GM19455 (cell line): ENCODE data around the gene NPR1.
"Not testable (repeated sequence)": the region's sequence is repeated elsewhere in the genome, so short reads cannot be mapped to it uniquely, and the experiment has no call there.

Source experiments
- ATAC-seq: cut with Tn5 transposase; IDR thresholded peaks from one replicate; pipeline ENCODE4 v1.9.1; 2021; ENCODE audit not compliant: unreplicated experiment

The NPR1 gene

DNA sequence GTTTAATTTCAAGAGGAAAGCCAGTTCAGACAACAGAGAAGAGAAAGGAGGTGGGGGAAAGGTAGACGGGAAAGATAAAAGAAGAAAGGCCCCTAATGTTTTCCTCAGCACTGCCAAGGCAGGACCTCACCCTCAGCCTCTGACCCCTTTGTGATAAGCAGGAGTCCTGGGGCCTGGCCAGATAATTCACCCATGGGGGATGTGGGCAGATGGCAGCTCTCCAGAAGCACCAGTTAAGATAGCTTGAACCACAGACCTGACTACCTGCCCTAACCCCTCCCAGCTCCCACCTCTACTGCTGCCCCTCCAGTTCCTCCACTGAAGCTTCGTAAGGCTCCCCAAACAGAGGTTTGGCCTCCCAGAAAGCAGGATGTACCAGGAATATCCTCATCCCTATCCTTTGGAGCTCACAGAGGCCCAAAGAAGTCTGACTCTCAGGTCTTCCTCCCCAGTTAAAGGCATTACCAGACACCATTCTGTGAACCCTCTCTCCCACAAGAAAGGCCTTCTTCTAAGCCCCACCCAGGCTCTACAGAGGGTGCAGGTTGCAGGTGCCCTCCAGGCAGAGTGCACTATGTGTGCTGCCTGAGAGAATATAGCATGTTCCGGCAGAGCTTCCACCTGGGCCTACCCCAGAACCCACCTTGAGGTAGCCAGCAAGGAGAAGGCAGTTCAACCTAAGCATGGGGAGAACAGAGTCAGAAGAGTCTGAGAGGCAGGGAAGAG lies 29.2 kb upstream of the NPR1 start:
- no peak for ATAC-seq

DNA sequence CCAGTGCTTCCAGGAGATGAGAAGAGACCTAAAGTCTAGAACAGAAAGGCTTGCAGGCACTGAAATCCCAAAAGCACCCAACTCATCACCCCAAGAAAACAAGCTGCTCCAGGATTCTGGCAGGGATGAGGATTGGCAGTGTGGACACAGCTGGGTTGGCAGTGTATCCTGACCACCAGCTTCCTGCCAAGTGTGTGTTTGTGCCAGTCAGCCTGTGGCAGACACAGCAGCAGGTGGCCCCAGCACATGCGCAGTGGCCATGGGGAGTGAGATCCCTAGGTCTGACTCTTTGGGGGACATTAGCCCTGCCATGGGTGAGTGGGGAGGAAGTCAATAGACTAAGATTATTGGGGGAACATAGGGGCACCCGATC lies 28.6 kb upstream of the NPR1 start:
- no peak for ATAC-seq

- ATAC-seq, result no peak
Measured at GRCh38 chr1:153651771-153652170, 26.7 kb upstream of the NPR1 start.

DNA sequence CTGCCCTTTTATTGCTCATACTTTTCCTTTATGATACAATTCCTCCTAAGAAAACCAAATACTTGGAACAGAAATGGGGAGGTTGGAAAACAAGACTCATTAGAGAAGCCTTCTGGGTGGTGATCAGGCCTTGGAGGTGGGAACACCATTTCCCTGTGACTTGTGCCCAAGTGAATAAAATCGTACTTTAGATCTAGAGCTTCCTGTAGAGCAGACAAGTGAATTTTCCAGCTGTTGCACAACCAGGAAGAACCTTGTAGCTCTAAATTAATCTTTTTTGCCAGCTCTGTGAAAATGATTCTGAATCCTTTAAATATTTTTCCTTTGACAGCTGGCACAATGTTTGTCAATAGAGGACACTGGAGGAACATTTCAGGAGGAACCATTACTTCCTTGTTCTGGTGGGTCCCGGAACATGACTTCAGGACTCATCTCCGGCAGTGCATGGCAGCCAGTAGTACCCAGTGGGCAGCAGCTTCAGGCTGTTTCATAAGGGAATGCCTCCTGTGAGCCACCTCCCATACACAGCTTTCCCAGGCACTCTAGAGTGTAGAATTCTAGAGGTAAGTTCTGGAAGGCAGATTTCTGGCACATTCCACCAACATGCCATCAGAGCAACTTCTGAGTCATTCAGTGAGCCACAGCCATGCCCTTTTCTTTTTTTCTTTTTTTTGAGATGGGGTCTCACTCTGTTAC lies 25.5 kb upstream of the NPR1 start:
- ATAC-seq, result no peak

- ATAC-seq, result no peak
Measured at GRCh38 chr1:153655333-153655732, 23.2 kb upstream of the NPR1 start.

- ATAC-seq, result peak; percentile 93
Measured at GRCh38 chr1:153658400-153659174, 19.9 kb upstream of the NPR1 start, which contains the start of gene SNAPIN. TSS of gene SNAPIN (plus strand) at chr1:153658703. CDS start at chr1:153658744, 41 bp downstream.

- ATAC-seq, result peak; percentile 2
Measured at GRCh38 chr1:153659175-153659534, 19.3 kb upstream of the NPR1 start.

GRCh38 chr1:153659656-153660055 lies 18.8 kb upstream of the NPR1 start:
- ATAC-seq, result no peak

- ATAC-seq, result no peak
Measured at GRCh38 chr1:153661111-153661708, 17.3 kb upstream of the NPR1 start.

DNA sequence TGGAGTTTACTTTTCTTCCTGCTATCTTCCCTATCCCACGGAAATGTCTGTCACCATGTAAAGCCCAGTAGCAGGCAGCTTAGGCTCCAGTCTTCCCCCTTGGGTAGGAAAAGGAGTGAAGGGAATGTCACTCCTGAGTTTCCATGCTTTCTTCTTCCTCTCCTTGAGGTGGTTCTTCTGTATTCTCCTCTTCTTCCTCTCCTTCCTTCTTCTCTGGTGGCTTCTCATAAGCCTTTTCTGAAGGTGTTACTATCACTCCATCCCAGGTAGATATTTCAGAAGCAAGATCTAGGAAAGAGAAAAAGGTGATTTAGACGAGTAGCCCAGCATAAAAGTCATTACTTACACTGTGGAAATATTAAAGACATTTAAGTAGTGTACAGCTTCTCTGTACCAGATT lies 16.2 kb upstream of the NPR1 start:
- ATAC-seq, result no peak

GRCh38 chr1:153663211-153663610 lies 15.3 kb upstream of the NPR1 start:
- ATAC-seq, result no peak

GRCh38 chr1:153667439-153667838 lies 11.0 kb upstream of the NPR1 start:
- no peak for ATAC-seq

DNA sequence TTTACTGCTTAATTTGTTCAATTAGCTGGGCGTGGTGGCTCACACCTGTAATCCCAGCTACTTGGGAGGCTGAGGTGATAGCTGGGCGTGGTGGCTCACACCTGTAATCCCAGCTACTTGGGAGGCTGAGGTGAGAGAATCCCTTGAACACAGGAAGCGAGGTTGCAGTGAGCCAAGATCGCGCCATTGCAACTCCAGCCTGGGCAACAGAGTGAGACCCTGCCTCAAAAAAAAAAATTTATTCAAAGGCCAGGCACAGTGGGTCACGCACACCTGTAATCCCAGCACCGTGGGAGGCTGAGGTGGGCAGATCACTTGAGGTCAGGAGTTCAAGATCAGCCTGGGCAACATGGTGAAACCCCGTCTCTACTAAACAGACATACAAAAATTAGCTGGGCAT lies 9.8 kb upstream of the NPR1 start:
- not testable (repeated sequence) for ATAC-seq

GRCh38 chr1:153669606-153670005 lies 8.9 kb upstream of the NPR1 start:
- ATAC-seq, result no peak

GRCh38 chr1:153670257-153670858 lies 8.1 kb upstream of the NPR1 start:
- ATAC-seq, result peak; percentile 11

DNA sequence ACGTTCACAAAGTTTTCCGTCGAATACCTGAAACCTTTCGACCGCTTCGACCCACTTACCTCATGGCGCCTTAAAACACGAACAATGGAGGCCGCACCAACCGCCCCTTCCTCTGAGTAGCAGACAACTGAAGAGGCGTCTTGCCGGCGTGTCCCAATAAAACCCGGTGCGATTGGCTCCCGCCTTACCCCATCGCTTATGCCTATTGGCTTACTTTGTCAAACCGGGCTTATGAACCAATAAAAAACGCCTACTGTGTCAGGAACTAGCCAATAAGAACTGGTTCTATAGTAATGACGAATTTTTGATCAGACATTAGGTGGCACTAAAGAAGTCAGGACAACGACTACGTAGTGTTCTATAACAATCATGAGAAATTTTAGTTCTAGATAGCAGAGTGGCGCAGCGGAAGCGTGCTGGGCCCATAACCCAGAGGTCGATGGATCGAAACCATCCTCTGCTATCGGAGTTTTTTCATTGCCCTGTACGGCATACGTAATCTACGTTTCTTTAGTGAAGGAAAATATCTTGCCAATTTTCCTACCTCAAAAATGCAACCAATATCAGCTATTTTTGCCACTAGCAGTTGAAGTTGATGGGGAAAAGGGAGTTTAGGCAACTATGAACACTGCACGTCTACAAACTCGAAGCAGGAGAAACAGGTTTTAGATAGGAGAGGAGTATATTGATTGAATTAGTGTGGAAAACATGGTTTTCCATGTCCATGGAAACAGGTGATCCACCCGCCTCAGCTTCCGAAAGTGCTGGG lies 7.4 kb upstream of the NPR1 start, which contains the start of gene ILF2:
TSS of gene ILF2 (minus strand) at position 135 of the 769 bp plus-strand sequence. CDS start at position 64, 71 bp downstream.
- ATAC-seq, result peak; percentile 91

DNA sequence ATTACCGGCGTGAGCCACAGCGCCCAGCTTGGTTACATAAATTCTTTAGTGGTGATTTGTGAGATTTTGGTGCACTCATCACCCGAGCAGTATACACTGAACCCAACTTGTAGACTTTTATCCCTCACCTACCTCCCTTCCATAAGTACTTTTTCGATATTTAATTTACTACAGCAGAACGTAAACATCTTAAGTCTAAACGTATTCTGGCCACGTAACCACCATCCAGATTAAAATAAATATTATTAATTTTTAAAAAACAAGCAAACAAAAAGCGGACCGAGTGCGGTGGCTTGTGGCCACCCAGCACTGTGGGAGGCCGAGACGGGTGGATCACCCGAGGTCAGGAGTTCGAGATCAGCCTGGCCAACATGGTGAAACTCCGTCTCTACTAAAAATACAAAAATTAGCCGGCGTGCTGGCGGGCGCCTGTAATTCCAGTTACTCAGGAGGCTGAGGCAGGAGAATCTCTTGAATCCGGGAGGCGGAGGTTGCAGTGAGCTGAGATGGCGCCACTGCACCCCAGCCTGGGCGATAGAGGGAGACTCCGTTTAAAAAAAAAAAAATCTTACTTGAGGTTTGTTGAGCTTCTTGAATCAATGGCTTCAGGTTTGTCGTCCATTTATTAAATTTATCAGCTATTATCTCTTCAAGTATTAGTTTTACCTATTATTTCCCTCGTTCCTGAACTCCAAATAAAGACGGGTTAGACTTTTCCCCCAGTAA lies 6.7 kb upstream of the NPR1 start:
- peak; percentile 14 for ATAC-seq

GRCh38 chr1:153673511-153673910 lies 5.0 kb upstream of the NPR1 start:
- no peak for ATAC-seq

- no peak for ATAC-seq
Measured at GRCh38 chr1:153677718-153678518, 570 bp upstream of the NPR1 start.
